GM21825 (cell line): ENCODE measurements around the gene CCL7.
"Not testable (repeated sequence)": the region's sequence is repeated elsewhere in the genome, so short reads cannot be mapped to it uniquely, and the experiment has no call there.

Experiments
- ATAC-seq: cut with Tn5 transposase; IDR thresholded peaks from one replicate; pipeline ENCODE4 v1.9.1; 2021; ENCODE audit warnings: mild to moderate bottlenecking, moderate library complexity; ENCODE audit not compliant: unreplicated experiment

Gene CCL7

GRCh38 chr17:34269969-34270368 is at the start of gene CCL7:
Gene CCL7, plus strand, starts transcription at chr17:34270221. Its CDS starts 70 bp downstream, at chr17:34270291.
- no peak for ATAC-seq

- ATAC-seq = no peak
Observed at GRCh38 chr17:34220752-34221395, 49.1 kb upstream of the CCL7 start.

GRCh38 chr17:34221411-34221810 is 48.6 kb upstream of the CCL7 start:
- ATAC-seq = no peak

- no peak for ATAC-seq
Observed at GRCh38 chr17:34222722-34223497, 47.1 kb upstream of the CCL7 start.

- ATAC-seq = no peak
Observed at GRCh38 chr17:34225046-34225445, 45.0 kb upstream of the CCL7 start.

- no peak for ATAC-seq
Observed at GRCh38 chr17:34226011-34226743, 43.8 kb upstream of the CCL7 start.

GRCh38 chr17:34226744-34227034 is 43.3 kb upstream of the CCL7 start:
- no peak for ATAC-seq

- ATAC-seq = not testable (repeated sequence)
Observed at GRCh38 chr17:34227293-34227692, 42.7 kb upstream of the CCL7 start.

GRCh38 chr17:34227707-34228106 is 42.3 kb upstream of the CCL7 start:
- no peak for ATAC-seq

- no peak for ATAC-seq
Observed at GRCh38 chr17:34228781-34229180, 41.2 kb upstream of the CCL7 start.

- ATAC-seq = no peak
Observed at GRCh38 chr17:34230342-34230741, 39.7 kb upstream of the CCL7 start.

GRCh38 chr17:34234616-34235015 is 35.4 kb upstream of the CCL7 start:
- no peak for ATAC-seq

GRCh38 chr17:34235389-34236028 is 34.5 kb upstream of the CCL7 start:
- no peak for ATAC-seq

- no peak for ATAC-seq
Observed at GRCh38 chr17:34236281-34236892, 33.6 kb upstream of the CCL7 start.

GRCh38 chr17:34237458-34237857 is 32.6 kb upstream of the CCL7 start:
- no peak for ATAC-seq

- ATAC-seq = no peak
Observed at GRCh38 chr17:34241062-34241461, 29.0 kb upstream of the CCL7 start.

GRCh38 chr17:34242587-34243363 is 27.2 kb upstream of the CCL7 start:
- no peak for ATAC-seq

- ATAC-seq = no peak
Observed at GRCh38 chr17:34243364-34244320, 26.4 kb upstream of the CCL7 start.

- ATAC-seq = no peak
Observed at GRCh38 chr17:34245351-34245905, 24.6 kb upstream of the CCL7 start.
